Activated T-cell treated with anti-CD3 and anti-CD28 coated beads for 4 hours (primary cell): ENCODE results near the gene CHMP2A.

Experiments used
- DNase-seq: peaks from one replicate; pipeline ENCODE4 v3.0.0-alpha.2; 2020

Gene CHMP2A

DNA sequence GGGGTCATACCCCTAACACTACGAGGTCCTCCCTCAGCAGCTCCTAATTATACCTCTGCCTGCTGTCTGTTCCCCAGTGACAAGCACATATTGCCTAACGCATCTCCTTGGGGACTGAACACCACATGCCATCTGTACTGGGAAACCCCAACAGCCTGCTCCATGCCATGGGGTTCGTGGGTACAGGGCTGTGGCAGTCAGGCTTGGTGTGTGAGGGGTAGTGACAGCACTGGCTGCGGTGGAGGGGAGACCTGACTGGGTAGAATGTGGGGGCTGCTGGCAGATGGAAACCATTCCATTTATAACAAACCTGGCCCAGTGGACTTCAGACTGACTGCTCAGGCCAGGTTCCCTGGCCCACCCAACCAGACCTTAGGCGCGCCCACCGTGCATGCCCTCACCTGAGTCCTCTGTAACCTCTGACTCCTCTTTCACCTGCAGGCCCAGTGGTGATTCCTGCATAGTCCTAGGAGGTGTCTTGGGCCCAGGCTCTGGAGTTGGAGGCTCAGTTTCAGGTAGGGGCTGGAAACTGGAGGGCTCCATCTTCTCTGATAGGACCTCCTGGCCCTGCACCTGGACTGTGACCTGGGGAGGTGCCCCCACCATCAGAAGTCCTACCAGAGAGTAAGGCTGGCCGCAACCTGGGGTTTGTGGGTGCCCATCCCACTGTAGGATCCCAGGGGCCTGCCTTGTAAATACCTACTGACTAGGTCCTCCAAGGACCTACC lies 15.2 kb upstream of the CHMP2A start:
- no peak for DNase-seq

DNA sequence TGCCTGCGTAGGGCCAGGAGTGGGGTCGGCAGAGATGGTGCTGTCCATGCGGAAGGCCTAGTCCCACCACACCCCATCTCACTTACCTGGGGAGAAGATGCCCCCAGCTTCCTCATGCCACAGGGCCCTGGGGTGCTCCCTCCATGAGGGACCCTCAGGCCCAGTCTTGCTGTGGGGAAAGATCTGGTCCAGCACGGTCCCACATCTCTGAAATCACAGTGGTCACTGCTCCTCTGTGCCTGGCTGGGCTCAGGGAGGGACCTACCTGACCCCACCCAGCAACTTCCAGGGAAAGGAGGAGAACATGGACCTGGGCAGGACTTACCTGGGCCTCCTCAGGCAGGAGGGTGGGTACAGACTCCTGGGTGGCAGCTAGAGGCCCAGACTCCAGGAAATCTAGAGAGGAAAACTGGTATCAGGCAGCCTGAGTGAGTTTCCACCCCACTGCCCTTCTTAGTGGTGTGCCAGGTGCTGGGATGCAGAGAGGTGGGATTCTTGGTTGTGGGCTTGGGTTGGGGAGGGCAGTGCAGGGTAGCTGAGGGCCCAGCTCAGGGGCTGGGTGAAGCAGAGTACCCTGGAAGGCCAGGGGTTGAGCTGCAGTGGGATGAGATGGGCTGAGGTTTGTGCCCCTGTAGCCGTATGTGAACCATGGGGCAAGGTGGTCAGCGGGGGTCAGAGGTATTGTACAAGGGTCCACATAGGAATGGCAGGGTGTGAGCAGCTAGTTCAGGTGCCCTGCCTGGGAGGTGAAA lies 14.5 kb upstream of the CHMP2A start:
- no peak for DNase-seq

DNA sequence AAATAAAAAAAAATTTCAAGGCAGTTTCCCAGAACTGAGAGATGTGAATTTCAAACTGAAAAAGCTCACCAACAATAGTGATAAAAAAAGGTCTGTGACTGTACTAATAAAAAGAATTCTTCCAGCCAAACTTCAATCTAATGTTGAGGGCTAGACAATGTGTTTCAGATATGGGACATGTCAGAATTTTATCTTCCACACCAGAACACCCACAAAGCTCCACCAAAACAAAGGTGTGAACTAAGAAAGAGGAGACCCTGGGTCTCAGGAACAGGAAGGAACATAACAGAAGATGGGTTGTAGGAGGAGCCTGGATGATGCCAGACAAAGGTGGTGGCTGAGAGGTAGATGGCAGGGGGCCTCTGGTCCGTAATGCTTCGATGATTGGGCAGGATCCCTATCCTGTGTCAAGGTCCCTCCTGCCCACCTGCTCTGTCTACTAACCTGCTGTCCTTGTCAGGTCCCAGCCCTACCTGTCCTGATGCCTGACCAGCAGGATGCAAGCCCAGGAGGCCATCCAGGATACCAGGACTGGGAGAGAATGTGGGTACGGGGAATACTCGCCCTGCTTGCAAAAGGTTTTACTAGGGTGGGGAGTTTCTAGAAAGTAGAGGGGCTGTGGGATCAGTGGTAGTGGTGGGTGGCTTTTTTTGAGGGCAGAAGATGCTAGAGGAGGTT lies 13.7 kb upstream of the CHMP2A start:
- no peak for DNase-seq

DNA sequence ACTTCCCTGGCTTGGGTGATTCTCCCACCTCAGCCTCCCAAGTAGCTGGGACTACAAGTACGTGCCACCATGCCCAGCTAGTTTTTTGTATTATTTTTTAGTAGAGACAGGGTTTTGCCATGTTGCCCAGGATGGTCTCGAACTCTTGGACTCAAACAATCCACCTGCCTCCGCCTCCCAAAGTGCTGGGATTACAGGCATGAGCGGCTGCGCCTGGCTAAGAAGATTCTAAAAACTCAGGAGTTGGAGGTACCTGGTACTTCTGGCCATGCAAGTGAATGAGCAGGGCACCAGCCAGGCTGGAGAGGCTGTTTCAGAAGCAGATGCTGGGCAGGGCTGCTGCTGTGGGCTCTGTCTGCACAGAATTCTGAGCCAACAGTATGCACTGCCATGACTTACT lies 12.1 kb upstream of the CHMP2A start:
- DNase-seq: no peak

DNA sequence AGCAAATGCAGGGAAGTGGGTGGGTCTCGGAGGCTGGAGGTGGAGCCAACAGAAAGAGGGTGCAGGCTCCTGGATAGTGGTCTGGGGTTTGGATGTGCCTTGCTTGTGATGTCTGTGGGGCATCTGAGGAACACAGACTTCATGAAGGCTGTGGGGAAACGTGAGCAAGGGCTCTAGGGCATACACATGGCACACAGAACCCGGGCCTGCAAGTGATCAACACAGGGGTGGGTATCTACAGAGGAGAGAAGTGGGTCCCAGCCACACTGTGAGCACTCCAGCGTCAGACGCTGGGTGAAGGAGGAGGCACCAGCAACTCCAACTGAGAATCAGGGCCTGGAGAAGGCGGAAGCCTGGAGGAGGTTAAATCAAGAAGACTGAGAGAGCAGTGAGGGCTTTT lies 8.9 kb upstream of the CHMP2A start:
- DNase-seq: no peak

DNA sequence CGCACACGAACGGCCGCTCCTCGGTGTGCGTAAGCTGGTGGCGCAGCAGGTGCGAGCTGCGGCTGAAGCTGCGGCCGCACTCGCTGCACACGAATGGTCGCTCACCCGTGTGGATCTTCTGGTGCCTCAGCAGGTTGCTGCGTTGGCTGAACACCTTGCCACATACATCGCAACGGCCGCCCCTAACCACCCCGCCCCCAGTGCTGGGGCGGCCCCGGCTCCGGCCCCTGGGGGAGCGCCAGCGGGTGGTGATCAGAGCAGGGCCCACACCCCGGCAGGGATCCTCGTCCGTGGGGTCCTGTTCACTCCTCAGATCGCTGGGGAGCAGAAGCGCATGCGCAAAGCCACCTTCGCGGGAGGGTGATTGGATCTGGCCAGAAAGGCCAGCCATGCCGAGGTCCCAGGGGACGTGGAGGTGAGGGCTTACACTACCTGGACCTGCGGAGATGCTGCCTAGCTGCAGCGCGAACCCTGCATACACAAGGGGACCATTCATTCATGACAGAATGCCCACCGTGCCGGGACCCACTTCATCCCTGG lies 8.2 kb upstream of the CHMP2A start:
- no peak for DNase-seq

DNA sequence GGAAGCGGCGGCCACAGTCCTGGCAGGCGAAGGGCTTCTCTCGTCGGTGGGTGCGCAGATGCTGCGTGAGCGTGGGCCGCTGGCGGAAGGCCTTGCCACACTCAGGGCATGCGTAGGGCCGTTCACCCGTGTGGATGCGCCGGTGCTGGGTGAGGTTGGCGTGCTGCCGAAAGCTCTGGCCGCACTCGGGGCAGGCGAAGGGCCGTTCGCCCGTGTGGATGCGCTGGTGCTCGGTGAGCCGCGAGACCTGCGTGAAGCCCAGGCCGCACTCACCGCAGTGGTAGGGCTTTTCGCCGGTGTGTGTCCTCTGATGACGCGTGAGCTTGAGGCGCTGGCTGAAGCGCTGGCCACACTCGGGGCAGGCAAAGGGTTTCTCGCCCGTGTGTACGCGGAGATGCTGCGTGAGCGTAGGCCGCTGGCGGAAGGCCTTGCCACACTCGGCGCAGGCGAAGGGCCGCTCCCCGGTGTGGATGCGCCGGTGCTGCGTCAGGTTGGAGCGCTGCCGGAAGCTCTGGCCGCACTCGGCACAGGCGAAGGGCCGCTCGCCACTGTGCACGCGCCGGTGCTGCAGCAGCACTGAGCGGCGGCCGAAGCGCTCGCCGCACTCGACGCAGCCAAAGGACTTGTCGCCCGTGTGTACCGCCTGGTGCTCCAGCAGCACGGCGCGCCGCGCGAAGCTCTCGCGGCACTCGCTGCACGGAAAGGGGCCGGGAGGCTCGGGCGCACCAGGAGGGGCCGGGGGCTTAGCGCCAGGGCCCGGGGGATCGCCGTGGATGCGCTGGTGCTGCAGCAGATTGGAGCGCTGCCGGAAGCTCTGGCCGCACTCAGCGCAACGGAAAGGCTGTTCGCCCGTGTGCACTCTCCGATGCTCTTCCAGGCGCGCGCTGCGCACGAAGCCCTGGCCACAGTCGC lies 7.5 kb upstream of the CHMP2A start:
- DNase-seq: no peak

DNA sequence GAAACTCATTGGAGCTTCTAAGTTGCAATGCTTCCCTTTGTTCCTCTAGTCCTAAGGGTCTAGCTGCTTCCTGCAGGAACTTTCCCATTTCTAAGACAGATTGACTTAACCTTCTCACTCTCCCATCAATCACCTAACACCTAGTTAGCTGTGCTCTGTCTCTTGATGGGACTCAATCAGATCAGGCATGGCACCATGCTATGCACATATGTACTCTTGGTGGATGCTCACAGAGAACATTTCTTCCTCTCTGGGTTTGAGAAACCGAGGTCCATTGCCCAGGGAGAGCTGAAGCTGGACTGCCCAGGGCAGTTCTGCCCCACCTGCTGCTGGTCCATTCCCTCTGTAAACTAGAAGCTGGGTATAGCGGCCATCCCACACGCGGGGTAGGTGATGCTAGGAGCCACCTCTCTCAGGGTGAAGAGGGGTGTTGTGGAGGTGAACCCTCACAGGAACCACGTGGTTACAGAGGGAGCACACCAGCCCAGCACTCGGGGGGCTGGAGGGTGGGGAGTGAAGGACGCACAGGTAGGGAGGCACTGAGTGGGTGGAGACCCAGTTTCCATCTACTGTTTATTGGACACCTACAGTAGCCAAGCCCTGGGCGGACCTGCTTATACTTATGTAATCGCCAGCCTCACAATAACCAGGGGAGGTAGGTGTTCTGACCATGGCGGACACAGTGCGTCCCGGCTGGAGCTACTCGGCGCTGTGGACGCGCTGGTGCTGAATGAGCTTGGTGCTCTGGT lies 6.6 kb upstream of the CHMP2A start:
- no peak for DNase-seq

DNA sequence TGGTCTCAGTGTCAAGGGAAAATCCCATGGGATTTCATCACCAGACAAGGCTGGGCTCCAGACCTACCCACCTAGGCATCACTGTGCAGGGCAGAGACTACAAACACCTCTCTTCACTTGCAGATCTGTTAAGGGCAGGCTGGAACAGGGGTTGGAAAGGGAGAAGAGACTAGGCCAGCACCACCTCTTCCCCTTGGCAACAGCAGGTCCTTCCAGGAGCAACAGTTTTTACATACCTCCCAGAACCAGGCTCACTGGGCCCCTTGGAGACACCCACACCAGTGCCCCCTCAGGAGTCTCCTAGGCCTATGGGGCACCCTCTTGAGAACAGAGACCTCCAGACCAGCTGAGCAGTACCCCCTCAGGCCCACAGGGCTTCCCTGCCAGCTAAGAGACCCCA lies 6.0 kb upstream of the CHMP2A start:
- DNase-seq: no peak

DNA sequence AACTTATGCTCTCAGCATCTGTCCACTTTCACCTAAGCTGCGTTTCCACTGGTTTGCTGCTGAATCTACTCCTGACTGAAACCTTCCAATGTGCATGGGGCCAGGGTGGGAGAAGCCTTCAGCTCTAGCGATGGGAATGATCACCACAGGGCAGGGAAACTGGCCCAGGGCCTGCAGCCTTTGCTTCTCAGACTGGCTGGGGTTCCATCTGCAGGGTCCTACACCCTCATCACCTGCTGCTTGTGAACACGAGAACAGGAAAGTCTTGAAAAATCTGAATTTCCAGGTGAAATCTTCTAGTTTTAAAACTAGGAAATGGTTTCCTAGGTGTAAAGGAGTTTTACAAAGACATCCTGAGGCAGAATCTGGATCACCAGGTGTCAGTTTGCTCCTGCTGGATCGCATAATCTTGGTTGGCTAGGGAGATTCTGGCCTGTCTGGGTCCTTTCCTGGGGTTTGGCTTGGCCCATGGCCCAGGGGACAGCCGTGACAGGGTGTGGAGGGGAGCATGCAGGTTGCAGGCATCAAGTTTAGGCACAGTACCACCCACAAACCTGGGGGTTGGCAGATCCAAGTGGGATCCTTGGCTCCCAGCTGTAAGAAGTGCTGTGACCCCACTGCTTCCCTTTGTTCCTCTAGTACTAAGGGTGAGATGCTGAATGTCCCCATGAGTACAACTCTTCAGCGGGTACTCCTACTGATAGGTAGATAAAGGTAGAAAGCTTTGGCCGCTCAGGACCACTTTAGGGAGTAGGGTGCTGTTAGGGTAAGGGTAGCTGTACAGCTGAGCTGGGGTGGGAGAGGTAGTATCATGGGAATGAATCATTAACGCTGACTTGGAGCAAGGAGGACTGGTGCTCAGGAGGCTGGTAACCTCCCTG lies 5.3 kb upstream of the CHMP2A start:
- DNase-seq: no peak

DNA sequence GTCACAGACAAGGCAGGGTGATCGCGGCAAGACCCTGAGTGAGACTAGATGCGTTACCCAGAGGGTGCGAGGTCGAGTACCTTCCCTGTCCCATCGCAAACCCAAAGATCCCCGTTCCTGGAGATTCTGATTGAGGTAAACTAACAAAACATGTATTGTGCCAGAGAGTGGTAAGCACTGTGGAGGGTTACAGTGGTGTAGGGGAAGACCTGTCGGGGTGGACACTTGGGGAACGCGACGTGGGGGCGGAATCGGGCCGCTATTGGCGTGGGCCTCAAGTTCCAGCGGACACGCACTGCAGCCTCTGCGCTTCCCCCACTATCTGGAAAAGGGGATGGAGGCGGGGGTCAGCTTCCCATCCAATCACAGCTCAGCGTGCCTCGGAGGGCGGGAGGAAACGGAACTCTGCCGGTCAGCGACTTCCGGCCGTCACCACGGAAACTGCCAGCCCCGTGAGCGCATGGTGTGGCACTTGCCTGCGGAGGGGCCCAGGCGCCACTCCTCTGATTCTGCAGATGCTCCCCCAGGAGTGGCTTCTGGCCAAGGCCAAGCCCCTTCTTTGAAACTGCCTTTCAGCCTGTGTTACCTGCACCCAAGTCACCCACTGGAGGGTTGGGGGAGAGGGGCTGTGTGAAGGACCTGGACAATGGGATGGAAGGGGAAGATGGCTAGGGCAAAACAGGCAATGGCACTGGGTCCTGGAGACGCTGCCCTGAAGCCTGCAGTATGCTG lies 4.5 kb upstream of the CHMP2A start:
- DNase-seq: peak; percentile 35

DNA sequence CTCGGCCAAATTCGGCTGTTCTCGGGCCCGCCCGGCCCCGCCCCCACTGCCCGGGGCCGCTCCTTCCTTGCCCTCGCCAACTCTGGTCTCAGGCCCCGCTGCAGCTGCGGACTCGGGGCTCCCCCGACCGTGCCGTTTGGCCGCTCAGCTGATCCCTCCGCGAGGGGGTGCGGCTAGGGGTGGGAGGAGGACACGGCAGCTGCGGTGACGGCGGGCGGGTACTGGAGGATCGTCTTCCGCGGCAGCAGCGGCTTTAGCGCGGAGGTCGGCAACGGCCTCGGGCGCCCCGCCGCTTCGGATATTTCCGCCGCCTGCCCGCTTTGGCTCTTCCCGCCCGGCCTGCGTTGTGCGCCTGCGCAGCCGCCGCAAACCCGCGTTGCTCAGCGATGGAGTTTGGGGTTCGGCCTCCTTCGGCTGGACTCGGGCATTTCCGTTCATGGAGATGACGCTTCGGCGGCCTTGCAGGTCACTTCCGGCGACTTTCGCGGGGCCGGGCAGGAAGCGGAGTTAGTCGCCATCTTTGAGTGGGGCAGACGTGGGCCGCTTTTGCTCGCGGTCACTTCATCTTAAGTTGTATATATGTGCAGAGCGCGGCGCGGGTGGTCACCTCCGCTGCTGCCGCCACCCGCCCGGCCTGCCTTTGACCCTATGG lies 3.8 kb upstream of the CHMP2A start:
- peak; percentile 98 for DNase-seq

DNA sequence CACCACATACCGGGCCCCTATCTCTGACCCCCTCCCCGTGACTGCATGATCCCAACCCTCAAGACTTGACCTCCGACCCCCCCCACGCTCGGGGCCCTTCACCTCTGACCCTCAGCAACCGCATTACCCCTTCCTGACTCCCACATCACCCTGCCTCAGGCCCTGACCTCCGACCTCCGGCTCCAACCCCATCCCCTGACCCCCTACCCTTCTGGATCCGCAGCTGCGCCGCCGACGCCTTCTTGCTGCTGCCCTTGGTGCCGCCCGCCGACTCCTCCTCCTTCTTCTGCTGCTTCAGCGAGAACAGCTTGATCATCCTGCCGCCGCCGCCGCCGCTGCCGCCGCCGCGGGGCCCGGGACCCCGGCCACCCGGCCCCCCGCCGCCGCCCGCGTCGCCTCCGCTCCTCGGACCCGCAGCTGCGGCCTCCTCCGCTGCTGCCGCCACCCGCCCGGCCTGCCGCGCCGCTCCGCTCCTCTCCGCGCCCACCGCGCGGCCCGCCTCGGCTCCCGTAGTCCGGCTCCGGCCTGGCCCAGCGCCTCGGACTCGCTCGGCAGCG lies 3.2 kb upstream of the CHMP2A start, which contains the start of gene UBE2M:
Gene UBE2M (minus strand): TSS at position 546 of the 557 bp plus-strand sequence. CDS start 230 bp downstream, at position 316.
- DNase-seq: peak; percentile 44

DNA sequence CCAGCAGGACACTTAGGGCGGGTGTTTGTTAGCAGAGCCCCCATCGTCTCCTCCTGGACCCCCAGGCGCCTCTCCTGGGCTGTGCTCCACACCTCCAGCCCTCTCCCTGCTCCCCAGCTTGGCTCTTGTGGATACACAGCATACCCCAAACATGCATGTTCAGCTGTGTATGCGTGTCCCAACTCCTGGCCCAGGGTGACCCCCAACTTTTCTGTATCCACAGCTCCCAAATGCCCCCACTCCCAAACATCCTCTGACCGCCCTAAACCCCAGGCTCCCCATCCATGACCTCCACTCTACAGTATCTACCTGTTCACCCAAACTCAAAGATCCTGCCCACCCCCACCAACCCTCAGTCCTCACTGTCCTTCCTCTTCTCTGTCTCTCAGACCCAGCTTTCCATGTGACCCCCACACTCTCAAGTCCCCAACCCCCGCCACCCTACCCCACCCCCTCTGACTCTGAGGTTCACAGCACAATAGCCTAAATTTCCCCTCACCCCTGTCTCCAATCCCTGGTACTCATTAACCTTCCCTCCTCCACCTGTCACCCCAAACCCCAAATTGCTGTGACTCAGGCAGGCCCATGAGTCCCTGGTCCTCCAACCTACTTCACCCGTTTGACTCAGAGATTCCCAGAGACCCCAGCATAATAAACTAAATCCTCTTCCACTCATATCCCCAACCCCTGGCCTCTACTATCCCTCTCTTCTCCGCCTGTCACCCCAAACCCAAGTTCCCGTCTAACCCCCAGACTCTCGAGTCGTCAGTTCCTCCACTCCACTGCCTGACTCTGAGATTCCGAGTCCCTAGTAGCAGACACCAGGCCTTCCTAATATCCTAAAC lies 2.5 kb upstream of the CHMP2A start:
- DNase-seq: no peak

DNA sequence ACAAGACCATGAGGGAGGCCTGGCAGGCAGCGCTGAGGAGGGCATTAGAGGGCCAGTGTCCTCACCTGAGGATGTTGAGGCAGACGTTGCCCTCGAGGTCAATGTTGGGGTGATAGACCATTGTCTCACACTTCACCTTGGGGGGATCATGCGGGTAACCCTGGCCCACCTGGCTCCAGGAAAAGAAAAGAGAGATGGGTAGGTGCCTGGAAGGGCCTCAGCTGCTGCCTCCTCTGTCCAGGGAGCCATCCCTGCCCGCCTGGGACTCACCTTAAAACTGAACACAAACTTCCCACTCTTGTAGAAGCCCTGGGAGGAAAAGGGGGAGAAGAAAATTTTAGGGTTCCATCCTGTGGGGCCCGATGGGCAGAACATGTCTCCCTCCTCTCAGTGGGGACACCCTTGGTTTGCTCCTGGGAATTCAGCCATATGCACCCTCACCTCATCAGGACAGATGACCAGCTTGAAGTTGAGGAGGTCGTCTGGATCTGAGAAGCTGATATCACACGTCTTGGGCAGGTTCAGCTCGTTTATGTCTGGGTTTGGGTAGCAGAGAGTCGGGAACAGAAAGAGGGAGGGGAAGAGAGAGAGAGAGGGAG lies 1.8 kb upstream of the CHMP2A start:
- DNase-seq: no peak

DNA sequence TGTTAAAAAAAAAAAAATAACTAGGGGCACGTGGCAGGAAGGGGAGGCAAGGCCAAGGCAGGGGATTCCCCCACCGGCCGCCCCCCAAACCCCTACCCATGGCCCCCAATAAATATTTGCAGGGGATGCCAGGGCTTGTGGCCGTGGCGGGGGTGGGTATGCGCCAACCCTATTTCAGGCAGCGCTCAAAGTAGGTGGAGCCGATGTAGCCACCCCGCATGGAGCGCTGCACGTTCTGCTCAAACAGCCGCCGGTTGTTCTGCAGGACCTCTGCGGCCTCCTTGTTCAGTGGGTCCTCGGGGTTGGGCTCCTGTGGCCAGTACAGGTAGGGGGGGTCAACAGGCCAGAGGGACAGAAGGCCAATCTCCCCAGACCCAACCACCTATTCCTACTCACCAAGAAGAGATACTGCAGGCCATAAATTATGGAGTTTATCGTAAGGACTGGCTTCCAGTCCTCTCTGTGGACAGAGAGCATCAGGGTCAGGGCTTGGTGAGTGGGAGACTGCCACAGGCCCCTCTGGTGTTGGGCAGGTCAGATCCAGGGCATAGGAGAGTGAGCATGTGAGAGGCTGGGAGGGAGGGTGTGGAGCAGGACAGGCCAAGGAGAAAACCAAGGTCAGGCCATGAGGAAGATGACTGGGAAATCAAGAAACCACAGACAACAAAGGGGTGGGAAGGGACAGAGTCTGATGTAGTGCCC lies 1.2 kb upstream of the CHMP2A start:
- no peak for DNase-seq

DNA sequence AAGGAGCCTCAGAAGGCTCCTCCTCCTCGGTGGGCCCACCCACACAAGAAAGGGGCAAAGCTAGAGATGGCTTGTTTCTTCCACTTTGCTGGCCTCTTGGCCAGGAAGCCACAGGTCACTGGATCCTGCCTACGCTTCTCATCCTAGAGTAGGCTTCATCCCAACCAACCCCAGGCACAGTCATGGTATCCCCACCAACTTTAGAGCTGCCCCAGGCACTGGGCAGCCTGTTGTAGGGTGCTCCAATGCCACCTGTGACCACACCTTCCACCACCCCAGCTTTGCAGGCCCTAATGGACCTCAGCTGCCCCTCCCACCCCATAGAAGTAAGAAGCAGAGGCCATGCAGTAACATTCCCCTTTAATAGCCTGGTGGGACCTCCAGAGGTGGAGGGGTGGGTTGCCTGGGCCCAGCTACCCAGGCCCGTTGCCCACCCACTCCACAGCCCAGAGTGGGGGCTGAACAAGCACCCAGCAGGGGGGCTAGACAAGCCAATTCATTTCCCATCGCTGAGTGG lies 522 bp upstream of the CHMP2A start:
- DNase-seq: no peak
